K562 (cell line): ENCODE measurements around the gene ZSWIM1. TPM values are rescaled to one million over a fixed set of nuclear protein-coding genes. Genes with fewer than 3 reads are reported as not detected.

Source experiments
- CHCHD3 ChIP-seq: fragments of 250-450 bp; sonication (Bioruptor Pico); IDR thresholded peaks from 2 replicates; pipeline ENCODE4 v2.1.2; 2022; ENCODE audit warnings: mild to moderate bottlenecking
- ETV5 ChIP-seq: sonication (generic); formaldehyde crosslinking; IDR thresholded peaks from 2 replicates; pipeline ENCODE4 v1.4.0; 2020; ENCODE audit warnings: low read depth, mild to moderate bottlenecking, missing genetic modification reagents
- GATAD2A ChIP-seq: fragments of 450-650 bp; IDR thresholded peaks from 2 replicates; pipeline ENCODE4 v1.6.1; 2017
- IRF2 ChIP-seq: sonication (generic); formaldehyde crosslinking; IDR thresholded peaks from 2 replicates; pipeline ENCODE4 v1.8.1; 2022; ENCODE audit warnings: mild to moderate bottlenecking, missing genetic modification reagents
- MEF2A ChIP-seq: IDR thresholded peaks from 2 replicates; pipeline ENCODE4 v1.6.1; 2011; ENCODE audit warnings: low read depth, mild to moderate bottlenecking, low read length, moderate library complexity; ENCODE audit not compliant: control insufficient read depth
- MEIS2 ChIP-seq: fragments of 450-650 bp; IDR thresholded peaks from 2 replicates; pipeline ENCODE4 v1.6.1; 2014; ENCODE audit warnings: mild to moderate bottlenecking; ENCODE audit not compliant: partially characterized antibody
- MTA1 ChIP-seq: fragments of 450-650 bp; IDR thresholded peaks from 2 replicates; pipeline ENCODE4 v1.6.1; 2017; ENCODE audit warnings: borderline replicate concordance
- NCOA4 ChIP-seq: fragments of 450-650 bp; IDR thresholded peaks from 2 replicates; pipeline ENCODE4 v1.6.1; 2018; ENCODE audit warnings: mild to moderate bottlenecking; ENCODE audit not compliant: partially characterized antibody
- NR1H2 ChIP-seq: sonication (generic); formaldehyde crosslinking; IDR thresholded peaks from 2 replicates; pipeline ENCODE4 v1.4.0; 2020; ENCODE audit warnings: mild to moderate bottlenecking, missing genetic modification reagents
- POLR3A ChIP-seq: IDR thresholded peaks from 2 replicates; pipeline ENCODE4 v1.6.1; 2011; ENCODE audit warnings: borderline replicate concordance, mild to moderate bottlenecking, moderate library complexity; ENCODE audit not compliant: insufficient read length, insufficient read depth; ENCODE audit errors: extremely low read depth
- PURB ChIP-seq: sonication (generic); formaldehyde crosslinking; IDR thresholded peaks from 2 replicates; pipeline ENCODE4 v1.9.0; 2021; ENCODE audit warnings: low read depth, mild to moderate bottlenecking, missing genetic modification reagents
- RAD51 ChIP-seq: fragments of 450-650 bp; IDR thresholded peaks from 2 replicates; pipeline ENCODE4 v1.7.1; 2016; ENCODE audit warnings: low read depth, mild to moderate bottlenecking, borderline replicate concordance
- SP2 ChIP-seq: IDR thresholded peaks from 2 replicates; pipeline ENCODE4 v1.6.1; 2011; ENCODE audit warnings: mild to moderate bottlenecking, low read depth, low read length, moderate library complexity; ENCODE audit not compliant: poor library complexity, severe bottlenecking; ENCODE audit errors: extremely low read depth
- TARDBP ChIP-seq: fragments of 450-650 bp; IDR thresholded peaks from 2 replicates; pipeline ENCODE4 v1.6.1; 2016
- TRIM28 ChIP-seq: fragments of 450-650 bp; IDR thresholded peaks from 2 replicates; pipeline ENCODE4 v1.6.1; 2017
- ZNF134 ChIP-seq: fragments of 250-450 bp; sonication (Bioruptor Pico); conservative IDR thresholded peaks from 2 replicates; pipeline ENCODE4 v1.4.0; 2020
- ZNF324 ChIP-seq: fragments of 250-450 bp; sonication (Bioruptor Pico); IDR thresholded peaks from 2 replicates; pipeline ENCODE4 v1.4.0; 2020; ENCODE audit warnings: mild to moderate bottlenecking
- ZNF445 ChIP-seq: fragments of 250-450 bp; sonication (Bioruptor Pico); IDR thresholded peaks from 2 replicates; pipeline ENCODE4 v1.4.0; 2020; ENCODE audit warnings: low read depth, mild to moderate bottlenecking, moderate library complexity
- polyA plus RNA-seq, 8 experiments: library from polyadenylated mRNA; depleted of rRNA in 4 of 8; stranded (reverse) in 5 of 8; unstranded in 3 of 8; fragments of >200 nt; fragmentation: Nextera tagmentation in 2 of 8; fragmentation: Illumina TruSeq in 1 of 8; extraction: Ambion mirVana in 2 of 8; extraction: Trizol in 1 of 8; gene quantifications; 2 replicates each; pipeline versions ENCODE4 v1.2.1 to v1.2.3, GENCODE V29; 2011 to 2014; ENCODE audit warnings: inconsistent platforms in 1 of 8, missing spikeins in 1 of 8
- total RNA-seq, 7 experiments: library from RNA; depleted of rRNA in 6 of 7; stranded (reverse); fragments of >200 nt in 6 of 7; fragmentation: Illumina TruSeq in 2 of 7; extraction: Trizol in 2 of 7; gene quantifications; 2 replicates each; pipeline versions ENCODE4 v1.2.1 to v1.2.3, GENCODE V29; 2011 to 2021; ENCODE audit warnings: low replicate concordance in 1 of 7
- TF ChIP-seq, protein P1 (sequence below): fragments of 450-650 bp; IDR thresholded peaks from 2 replicates; pipeline ENCODE4 v1.6.1; 2018; ENCODE audit not compliant: partially characterized antibody
- TF ChIP-seq, protein P2 (sequence below): fragments of 450-650 bp; formaldehyde crosslinking; IDR thresholded peaks from 2 replicates; pipeline ENCODE4 v1.4.0; 2020; ENCODE audit warnings: mild to moderate bottlenecking, mixed read lengths
- TF ChIP-seq, protein P3 (sequence below): IDR thresholded peaks from 2 replicates; pipeline ENCODE4 v1.6.1; 2014; ENCODE audit warnings: antibody characterized with exemption
- TF ChIP-seq, protein P4 (sequence below): sonication (generic); formaldehyde crosslinking; IDR thresholded peaks from 2 replicates; pipeline ENCODE4 v1.9.0; 2022; ENCODE audit warnings: mild to moderate bottlenecking, missing genetic modification reagents

Gene ZSWIM1
- total and polyA plus RNA-seq, 9 of the 15 experiments (the other 6 are each of a cell fraction or from before 2014, with no cell fraction given) = 2.5 to 15.6 (median 9.5) TPM

DNA sequence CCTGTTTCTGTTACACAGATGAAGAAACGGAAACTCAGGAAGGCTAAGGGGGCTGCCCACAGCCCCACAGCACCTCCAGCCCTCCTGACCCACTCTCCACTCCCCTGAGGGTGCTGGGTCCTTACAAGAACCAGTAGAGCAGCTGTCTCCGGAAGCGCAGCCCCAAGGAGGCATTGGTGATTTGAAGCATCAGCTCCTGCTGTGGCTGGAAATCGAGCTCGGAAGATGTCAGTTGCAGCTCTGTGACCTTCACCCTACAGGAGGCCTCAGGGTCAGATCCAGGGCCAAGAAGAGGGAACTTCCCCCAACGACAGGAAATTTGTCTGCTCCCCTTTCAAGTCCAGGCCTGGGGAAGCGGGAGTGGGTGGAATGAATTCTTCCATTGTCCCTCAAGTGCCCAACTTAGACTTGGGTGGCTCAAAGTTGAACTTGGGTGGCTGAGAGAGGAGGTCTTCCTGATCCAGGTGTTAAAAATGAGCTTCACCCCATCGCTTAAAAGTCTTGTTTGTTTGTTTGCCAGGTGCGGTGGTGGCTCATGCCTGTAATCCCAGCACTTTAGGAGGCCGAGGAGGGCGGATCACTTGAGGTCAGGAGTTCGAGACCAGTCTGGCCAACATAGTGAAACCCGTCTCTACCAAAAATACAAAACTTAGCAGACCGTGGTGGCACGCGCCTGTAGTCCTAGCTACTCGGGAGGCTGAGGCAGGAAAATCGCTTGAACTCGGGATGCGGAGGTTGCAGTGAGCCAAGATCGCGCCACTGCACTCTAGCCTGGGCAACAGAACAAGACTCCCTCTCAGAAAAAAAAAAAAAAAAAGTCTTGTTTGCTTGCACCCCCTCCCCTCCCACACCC, 29.0 kb downstream of the ZSWIM1 start (continued):
- TF ChIP-seq, protein P1, sequence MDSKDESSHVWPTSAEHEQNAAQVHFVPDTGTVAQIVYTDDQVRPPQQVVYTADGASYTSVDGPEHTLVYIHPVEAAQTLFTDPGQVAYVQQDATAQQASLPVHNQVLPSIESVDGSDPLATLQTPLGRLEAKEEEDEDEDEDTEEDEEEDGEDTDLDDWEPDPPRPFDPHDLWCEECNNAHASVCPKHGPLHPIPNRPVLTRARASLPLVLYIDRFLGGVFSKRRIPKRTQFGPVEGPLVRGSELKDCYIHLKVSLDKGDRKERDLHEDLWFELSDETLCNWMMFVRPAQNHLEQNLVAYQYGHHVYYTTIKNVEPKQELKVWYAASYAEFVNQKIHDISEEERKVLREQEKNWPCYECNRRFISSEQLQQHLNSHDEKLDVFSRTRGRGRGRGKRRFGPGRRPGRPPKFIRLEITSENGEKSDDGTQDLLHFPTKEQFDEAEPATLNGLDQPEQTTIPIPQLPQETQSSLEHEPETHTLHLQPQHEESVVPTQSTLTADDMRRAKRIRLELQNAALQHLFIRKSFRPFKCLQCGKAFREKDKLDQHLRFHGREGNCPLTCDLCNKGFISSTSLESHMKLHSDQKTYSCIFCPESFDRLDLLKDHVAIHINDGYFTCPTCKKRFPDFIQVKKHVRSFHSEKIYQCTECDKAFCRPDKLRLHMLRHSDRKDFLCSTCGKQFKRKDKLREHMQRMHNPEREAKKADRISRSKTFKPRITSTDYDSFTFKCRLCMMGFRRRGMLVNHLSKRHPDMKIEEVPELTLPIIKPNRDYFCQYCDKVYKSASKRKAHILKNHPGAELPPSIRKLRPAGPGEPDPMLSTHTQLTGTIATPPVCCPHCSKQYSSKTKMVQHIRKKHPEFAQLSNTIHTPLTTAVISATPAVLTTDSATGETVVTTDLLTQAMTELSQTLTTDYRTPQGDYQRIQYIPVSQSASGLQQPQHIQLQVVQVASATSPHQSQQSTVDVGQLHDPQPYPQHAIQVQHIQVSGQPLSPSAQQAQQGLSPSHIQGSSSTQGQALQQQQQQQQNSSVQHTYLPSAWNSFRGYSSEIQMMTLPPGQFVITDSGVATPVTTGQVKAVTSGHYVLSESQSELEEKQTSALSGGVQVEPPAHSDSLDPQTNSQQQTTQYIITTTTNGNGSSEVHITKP = no peak
- TF ChIP-seq MEF2A = no peak
- TF ChIP-seq TARDBP = no peak
- TF ChIP-seq ZNF134 = no peak
- no peak for TF ChIP-seq PURB (CRISPR knock-in tag)
- no peak for TF ChIP-seq NR1H2 (CRISPR knock-in tag)
- TF ChIP-seq, protein P2, sequence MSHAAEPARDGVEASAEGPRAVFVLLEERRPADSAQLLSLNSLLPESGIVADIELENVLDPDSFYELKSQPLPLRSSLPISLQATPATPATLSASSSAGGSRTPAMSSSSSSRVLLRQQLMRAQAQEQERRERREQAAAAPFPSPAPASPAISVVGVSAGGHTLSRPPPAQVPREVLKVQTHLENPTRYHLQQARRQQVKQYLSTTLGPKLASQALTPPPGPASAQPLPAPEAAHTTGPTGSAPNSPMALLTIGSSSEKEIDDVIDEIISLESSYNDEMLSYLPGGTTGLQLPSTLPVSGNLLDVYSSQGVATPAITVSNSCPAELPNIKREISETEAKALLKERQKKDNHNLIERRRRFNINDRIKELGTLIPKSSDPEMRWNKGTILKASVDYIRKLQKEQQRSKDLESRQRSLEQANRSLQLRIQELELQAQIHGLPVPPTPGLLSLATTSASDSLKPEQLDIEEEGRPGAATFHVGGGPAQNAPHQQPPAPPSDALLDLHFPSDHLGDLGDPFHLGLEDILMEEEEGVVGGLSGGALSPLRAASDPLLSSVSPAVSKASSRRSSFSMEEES (CRISPR knock-in tag) = no peak
- no peak for TF ChIP-seq SP2
- TF ChIP-seq CHCHD3 (CRISPR knock-in tag) = no peak
- no peak for TF ChIP-seq RAD51
- TF ChIP-seq, protein P3, sequence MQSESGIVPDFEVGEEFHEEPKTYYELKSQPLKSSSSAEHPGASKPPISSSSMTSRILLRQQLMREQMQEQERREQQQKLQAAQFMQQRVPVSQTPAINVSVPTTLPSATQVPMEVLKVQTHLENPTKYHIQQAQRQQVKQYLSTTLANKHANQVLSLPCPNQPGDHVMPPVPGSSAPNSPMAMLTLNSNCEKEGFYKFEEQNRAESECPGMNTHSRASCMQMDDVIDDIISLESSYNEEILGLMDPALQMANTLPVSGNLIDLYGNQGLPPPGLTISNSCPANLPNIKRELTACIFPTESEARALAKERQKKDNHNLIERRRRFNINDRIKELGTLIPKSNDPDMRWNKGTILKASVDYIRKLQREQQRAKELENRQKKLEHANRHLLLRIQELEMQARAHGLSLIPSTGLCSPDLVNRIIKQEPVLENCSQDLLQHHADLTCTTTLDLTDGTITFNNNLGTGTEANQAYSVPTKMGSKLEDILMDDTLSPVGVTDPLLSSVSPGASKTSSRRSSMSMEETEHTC = no peak
- TF ChIP-seq MEIS2 = no peak
- TF ChIP-seq, protein P4, sequence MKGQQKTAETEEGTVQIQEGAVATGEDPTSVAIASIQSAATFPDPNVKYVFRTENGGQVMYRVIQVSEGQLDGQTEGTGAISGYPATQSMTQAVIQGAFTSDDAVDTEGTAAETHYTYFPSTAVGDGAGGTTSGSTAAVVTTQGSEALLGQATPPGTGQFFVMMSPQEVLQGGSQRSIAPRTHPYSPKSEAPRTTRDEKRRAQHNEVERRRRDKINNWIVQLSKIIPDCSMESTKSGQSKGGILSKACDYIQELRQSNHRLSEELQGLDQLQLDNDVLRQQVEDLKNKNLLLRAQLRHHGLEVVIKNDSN (CRISPR knock-in tag) = no peak
- no peak for TF ChIP-seq ETV5 (CRISPR knock-in tag)
- TF ChIP-seq ZNF324 (CRISPR knock-in tag) = no peak
- TF ChIP-seq MTA1 = no peak
- TF ChIP-seq TRIM28 = no peak
- no peak for TF ChIP-seq POLR3A
- TF ChIP-seq IRF2 (CRISPR knock-in tag) = no peak
- TF ChIP-seq ZNF445 = no peak
- no peak for TF ChIP-seq NCOA4
- no peak for TF ChIP-seq GATAD2A
